Measurements from ENCODE around the gene BCAP31.
A peak's percentile ranks its signal among the peaks of the same experiment; 100 is the strongest.

Gene BCAP31
- 98.7 to 131 reads per million in 2 experiments for total RNA-seq

- DNase-seq (ENCODE audit: low read depth), result peak; percentile 82
Observed at GRCh38 chrX:153724252-153725038, at the start of gene BCAP31, which contains the start of gene ABCD1. Gene BCAP31 (minus strand): TSS chrX:153724387. CDS start chrX:153723244, 1,143 bp downstream. Gene ABCD1 (plus strand): TSS chrX:153724856. CDS start chrX:153725267, 411 bp downstream.

- no peak for DNase-seq (ENCODE audit: low read depth)
Observed at GRCh38 chrX:153773218-153773611, 49.0 kb upstream of the BCAP31 start.

- no peak for DNase-seq (ENCODE audit: low read depth)
Observed at GRCh38 chrX:153772316-153773217, 48.4 kb upstream of the BCAP31 start.

GRCh38 chrX:153771415-153772315 lies 47.5 kb upstream of the BCAP31 start:
- DNase-seq (ENCODE audit: low read depth), result no peak

GRCh38 chrX:153770601-153771414 lies 46.6 kb upstream of the BCAP31 start:
- DNase-seq (ENCODE audit: low read depth), result no peak

GRCh38 chrX:153769865-153770600 lies 45.8 kb upstream of the BCAP31 start:
- no peak for DNase-seq (ENCODE audit: low read depth)

GRCh38 chrX:153769158-153769864 lies 45.1 kb upstream of the BCAP31 start:
- DNase-seq (ENCODE audit: low read depth), result no peak

- DNase-seq (ENCODE audit: low read depth), result no peak
Observed at GRCh38 chrX:153768311-153769157, 44.3 kb upstream of the BCAP31 start.

- DNase-seq (ENCODE audit: low read depth), result no peak
Observed at GRCh38 chrX:153767674-153768055, 43.5 kb upstream of the BCAP31 start.

GRCh38 chrX:153766871-153767673 lies 42.9 kb upstream of the BCAP31 start:
- no peak for DNase-seq (ENCODE audit: low read depth)

- no peak for DNase-seq (ENCODE audit: low read depth)
Observed at GRCh38 chrX:153766098-153766817, 42.1 kb upstream of the BCAP31 start.

GRCh38 chrX:153765138-153766079 lies 41.2 kb upstream of the BCAP31 start:
- DNase-seq (ENCODE audit: low read depth), result no peak

GRCh38 chrX:153764786-153765137 lies 40.6 kb upstream of the BCAP31 start:
- no peak for DNase-seq (ENCODE audit: low read depth)

GRCh38 chrX:153763989-153764755 lies 40.0 kb upstream of the BCAP31 start, which contains the start of gene PLXNB3:
Gene PLXNB3 (plus strand): TSS chrX:153764249. CDS start chrX:153765536, 1,287 bp downstream.
- peak; percentile 63 for DNase-seq (ENCODE audit: low read depth)
